Upper lobe of right lung (tissue), 1 donor: Measurements from ENCODE around the gene TMEM200A. TPM values are rescaled to one million over a fixed set of nuclear protein-coding genes. Genes with fewer than 3 reads are reported as not detected.
A peak's percentile ranks its signal among the peaks of the same experiment; 100 is the strongest.

Source experiments
- ATAC-seq: fragments of 200-7000 bp; cut with Tn5 transposase; one replicate; pipeline ENCODE4 v1.9.1; 2020; ENCODE audit warnings: mild to moderate bottlenecking, moderate library complexity
- DNase-seq: peaks from one replicate; pipeline ENCODE4 v3.0.0-alpha.2; 2020
- H3K27ac ChIP-seq: fragments of 200-600 bp; one replicate; pipeline ENCODE4 v1.8.0; 2022
- H3K27me3 ChIP-seq: fragments of 200-600 bp; one replicate; pipeline ENCODE4 v1.8.0; 2022; ENCODE audit warnings: mild to moderate bottlenecking
- H3K36me3 ChIP-seq: fragments of 200-600 bp; one replicate; pipeline ENCODE4 v1.8.0; 2022
- H3K4me1 ChIP-seq: fragments of 200-600 bp; one replicate; pipeline ENCODE4 v1.8.0; 2022
- H3K4me3 ChIP-seq: fragments of 200-600 bp; one replicate; pipeline ENCODE4 v1.8.0; 2022; ENCODE audit warnings: mild to moderate bottlenecking
- H3K9me3 ChIP-seq: fragments of 200-600 bp; one replicate; pipeline ENCODE4 v1.8.0; 2022
- CTCF ChIP-seq: fragments of 200-600 bp; IDR thresholded peaks from one replicate; pipeline ENCODE4 v1.8.0; 2022; ENCODE audit warnings: antibody characterized with exemption
- intact Hi-C: fragments of 100-400 bp; cut with DNase I; formaldehyde crosslinking; loops from one replicate; pipeline ENCODE4 v1.11.0; 2022
- total RNA-seq: library from RNA; stranded (reverse); fragmentation: NEBNext Ultra II Directional; extraction: Animal tissue kit (Norgen Biotek cat#: 25700); gene quantifications from one replicate; pipeline ENCODE4 v1.2.1, GENCODE V29; 2021
- donor health status: DM: no; HTN: yes; CAD: no; lungs with severe emphysema.

TMEM200A gene
- total RNA-seq, 1 donor from 2014 or later = 5.9 TPM

- no peak for ATAC-seq
- no peak for TF ChIP-seq CTCF
Measured at GRCh38 chr6:130396722-130397121, 30.9 kb downstream of the TMEM200A start.

GRCh38 chr6:130405549-130405948 lies 39.7 kb downstream of the TMEM200A start:
- H3K4me3 ChIP-seq = no peak overlapping the region
- no peaks in the 10 kb centered on the region for H3K27me3 ChIP-seq
- TF ChIP-seq CTCF = no peak
- no peaks in the 10 kb centered on the region for H3K4me1 ChIP-seq
- ATAC-seq (no peak), DNase-seq (no peak)
- no peaks in the 10 kb centered on the region for H3K9me3 ChIP-seq
- intact Hi-C loops = no loop called here
- H3K27ac ChIP-seq = no peak overlapping the region
- no peaks in the 10 kb centered on the region for H3K36me3 ChIP-seq

More at GRCh38 chr6:130396722-130397121, 30.9 kb downstream of the TMEM200A start:
- Histone ChIP-seq H3K27ac (peak overlapping the region; percentile 2), H3K4me3 (no peak overlapping the region), H3K4me1 (no peaks in the 10 kb centered on the region), H3K36me3 (no peaks in the 10 kb centered on the region), H3K27me3 (no peaks in the 10 kb centered on the region), H3K9me3 (no peaks in the 10 kb centered on the region)
- DNase-seq = no peak
- intact Hi-C loops = no loop called here

GRCh38 chr6:130407032-130407431 lies 41.2 kb downstream of the TMEM200A start:
- DNase-seq (no peak), ATAC-seq (no peak)
- Histone ChIP-seq H3K9me3 (no peaks in the 10 kb centered on the region), H3K36me3 (no peaks in the 10 kb centered on the region), H3K27me3 (no peaks in the 10 kb centered on the region), H3K4me1 (no peaks in the 10 kb centered on the region), H3K27ac (no peak overlapping the region), H3K4me3 (no peak overlapping the region)
- intact Hi-C loops = no loop called here
- TF ChIP-seq CTCF = no peak

GRCh38 chr6:130409418-130410100 lies 43.7 kb downstream of the TMEM200A start:
- no peak for TF ChIP-seq CTCF
- no peak overlapping the region for H3K4me3 ChIP-seq
- H3K27ac ChIP-seq = no peak overlapping the region
- H3K27me3 ChIP-seq = no peaks in the 10 kb centered on the region
- intact Hi-C loops = no loop called here
- no peaks in the 10 kb centered on the region for H3K4me1 ChIP-seq
- no peaks in the 10 kb centered on the region for H3K36me3 ChIP-seq
- DNase-seq (no peak), ATAC-seq (no peak)
- H3K9me3 ChIP-seq = no peaks in the 10 kb centered on the region

- Histone ChIP-seq H3K9me3 (no peaks in the 10 kb centered on the region), H3K27me3 (no peaks in the 10 kb centered on the region), H3K27ac (no peak overlapping the region), H3K36me3 (no peaks in the 10 kb centered on the region), H3K4me3 (no peak overlapping the region), H3K4me1 (no peaks in the 10 kb centered on the region)
- no peak for TF ChIP-seq CTCF
- no peak for DNase-seq
- intact Hi-C loops = no loop called here
- no peak for ATAC-seq
Measured at GRCh38 chr6:130411481-130411880, 45.7 kb downstream of the TMEM200A start.
